GM19351 (cell line): ENCODE results near the gene DAZAP2.
A peak's percentile ranks its signal among the peaks of the same experiment; 100 is the strongest.

Source experiments
- ATAC-seq: cut with Tn5 transposase; IDR thresholded peaks from one replicate; pipeline ENCODE4 v1.9.1; 2021; ENCODE audit warnings: mild to moderate bottlenecking, moderate library complexity; ENCODE audit not compliant: unreplicated experiment

The DAZAP2 gene

GRCh38 chr12:51238510-51239334, at the start of gene DAZAP2:
Gene DAZAP2 (plus strand): TSS chr12:51238826. CDS start chr12:51238908, 82 bp downstream.
- ATAC-seq: peak; percentile 92

- no peak for ATAC-seq
Measured at GRCh38 chr12:51189790-51190355, 48.8 kb upstream of the DAZAP2 start.

GRCh38 chr12:51190820-51191219, 47.8 kb upstream of the DAZAP2 start:
- ATAC-seq: no peak

- no peak for ATAC-seq
Measured at GRCh38 chr12:51191516-51192283, 46.9 kb upstream of the DAZAP2 start.

GRCh38 chr12:51192284-51192671, 46.3 kb upstream of the DAZAP2 start:
- no peak for ATAC-seq

- ATAC-seq: no peak
Measured at GRCh38 chr12:51195841-51196240, 42.8 kb upstream of the DAZAP2 start.

GRCh38 chr12:51196547-51196946, 42.1 kb upstream of the DAZAP2 start:
- no peak for ATAC-seq

- ATAC-seq: no peak
Measured at GRCh38 chr12:51197736-51198567, 40.7 kb upstream of the DAZAP2 start.

- ATAC-seq: no peak
Measured at GRCh38 chr12:51198568-51199365, 39.9 kb upstream of the DAZAP2 start.

- ATAC-seq: no peak
Measured at GRCh38 chr12:51199366-51199945, 39.2 kb upstream of the DAZAP2 start.

GRCh38 chr12:51200156-51200555, 38.5 kb upstream of the DAZAP2 start:
- no peak for ATAC-seq

- no peak for ATAC-seq
Measured at GRCh38 chr12:51200806-51201205, 37.8 kb upstream of the DAZAP2 start.

- ATAC-seq: no peak
Measured at GRCh38 chr12:51202718-51203117, 35.9 kb upstream of the DAZAP2 start.

GRCh38 chr12:51205350-51205749, 33.3 kb upstream of the DAZAP2 start:
- no peak for ATAC-seq

- ATAC-seq: no peak
Measured at GRCh38 chr12:51208016-51208660, 30.5 kb upstream of the DAZAP2 start.

GRCh38 chr12:51209259-51209658, 29.4 kb upstream of the DAZAP2 start:
- no peak for ATAC-seq

GRCh38 chr12:51210690-51211395, 27.8 kb upstream of the DAZAP2 start:
- ATAC-seq: no peak

- ATAC-seq: no peak
Measured at GRCh38 chr12:51214895-51215294, 23.7 kb upstream of the DAZAP2 start.

GRCh38 chr12:51216642-51217041, 22.0 kb upstream of the DAZAP2 start:
- no peak for ATAC-seq
